Tongue (tissue), 2 donors: ENCODE measurements around the gene TNS4. TPM values are rescaled to one million over a fixed set of nuclear protein-coding genes. Genes with fewer than 3 reads are reported as not detected.

Source experiments
- DNase-seq: peaks from one replicate; pipeline ENCODE4 v3.0.0-alpha.2; 2015
- total RNA-seq: library from RNA; depleted of rRNA; stranded (reverse); fragments of >200 nt; gene quantifications from one replicate; pipeline ENCODE4 v1.2.3, GENCODE V29; 2014

TNS4 gene
- total RNA-seq, 1 donor from 2014 or later, result 10.4 TPM

DNA sequence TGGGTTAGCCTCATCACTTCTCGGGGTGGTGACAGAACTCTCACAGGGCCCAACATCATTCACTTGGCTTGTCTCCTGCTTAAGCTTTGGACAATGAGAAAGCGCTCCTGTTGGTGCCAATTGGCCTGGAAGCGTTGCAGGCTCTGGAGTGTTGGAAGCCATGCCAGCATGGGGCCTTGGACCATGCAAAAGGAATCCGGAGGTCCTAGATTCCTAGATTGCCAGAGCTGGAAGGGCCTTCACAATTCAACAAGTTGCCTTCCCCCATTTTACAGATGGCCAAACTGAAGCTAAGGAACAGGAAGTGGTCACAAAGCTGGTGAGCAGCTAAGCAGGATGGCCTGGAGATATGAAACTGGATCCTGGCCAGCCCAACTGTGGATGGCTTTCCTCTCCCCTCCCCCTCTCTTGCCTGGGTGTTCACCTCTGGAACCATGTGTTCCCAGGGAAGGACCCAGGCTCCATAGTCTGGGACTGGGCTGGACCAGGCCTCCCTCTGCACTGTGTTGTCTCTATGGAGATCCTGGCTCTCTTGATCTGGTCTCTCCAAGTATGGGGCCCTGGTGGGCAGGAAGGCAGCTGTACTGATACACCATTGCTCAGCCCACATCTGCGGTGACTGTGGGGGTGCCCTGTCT lies 64.2 kb downstream of the TNS4 start:
- DNase-seq, result no peak

DNA sequence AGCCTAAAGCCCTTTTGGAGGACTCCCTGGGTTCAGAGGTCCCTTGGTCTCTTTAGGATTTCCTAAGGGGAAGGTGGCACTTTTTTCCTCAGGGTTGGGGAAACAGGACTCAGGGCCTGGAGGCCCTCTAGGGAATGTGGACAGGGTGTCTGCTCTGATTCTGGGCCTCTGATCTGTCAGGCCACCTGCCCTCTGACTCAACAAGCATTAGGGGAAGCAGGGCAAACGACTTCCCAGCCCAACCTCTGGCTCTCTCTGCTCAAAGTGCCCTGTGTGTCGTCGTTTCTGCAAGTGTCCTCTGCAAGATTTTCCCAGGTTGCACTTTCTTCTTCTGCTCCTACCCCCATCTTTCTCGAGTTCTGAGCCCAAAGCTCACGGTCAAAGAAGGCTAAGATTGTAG lies 64.8 kb downstream of the TNS4 start:
- DNase-seq, result no peak

DNA sequence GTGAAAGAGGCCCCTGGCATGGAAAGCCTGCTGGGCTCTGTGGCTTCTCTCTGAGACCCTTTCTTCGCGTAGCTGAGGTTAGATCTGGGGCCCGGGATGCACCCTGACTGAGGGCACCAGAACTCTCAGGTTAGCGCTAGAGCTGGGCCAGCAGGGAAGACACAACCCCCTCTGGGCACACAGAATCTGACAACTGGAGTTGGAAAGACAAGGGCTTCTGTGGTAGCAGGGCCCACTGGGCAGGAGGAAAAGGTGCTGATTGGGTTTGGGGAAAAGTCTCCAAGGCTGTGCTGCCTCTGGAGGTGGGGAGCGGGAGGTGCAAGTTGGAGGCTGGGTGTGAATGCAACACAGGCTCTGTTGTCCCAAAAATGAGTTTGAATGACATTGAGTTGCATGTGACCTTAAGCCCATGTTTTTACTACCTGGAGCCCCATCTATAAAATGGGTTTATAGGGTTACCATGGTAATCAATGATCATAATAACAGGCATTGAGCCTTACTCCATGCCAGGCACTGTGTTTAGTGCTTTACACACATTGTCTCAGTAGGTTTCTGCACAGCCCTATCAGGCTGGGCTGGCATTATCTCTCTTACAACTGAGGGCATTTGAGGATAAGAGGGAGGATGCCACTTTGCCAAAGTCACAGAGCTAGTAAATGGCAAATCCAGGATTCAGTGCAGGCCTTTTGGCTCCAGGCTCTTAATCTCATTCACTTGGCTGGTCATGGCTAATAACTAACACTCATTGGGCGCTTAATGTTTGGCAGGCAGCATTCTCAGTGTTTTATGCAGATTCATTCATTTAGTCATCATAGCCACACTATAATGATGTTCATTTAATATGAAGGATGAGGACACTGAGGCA lies 67.6 kb downstream of the TNS4 start:
- no peak for DNase-seq

DNA sequence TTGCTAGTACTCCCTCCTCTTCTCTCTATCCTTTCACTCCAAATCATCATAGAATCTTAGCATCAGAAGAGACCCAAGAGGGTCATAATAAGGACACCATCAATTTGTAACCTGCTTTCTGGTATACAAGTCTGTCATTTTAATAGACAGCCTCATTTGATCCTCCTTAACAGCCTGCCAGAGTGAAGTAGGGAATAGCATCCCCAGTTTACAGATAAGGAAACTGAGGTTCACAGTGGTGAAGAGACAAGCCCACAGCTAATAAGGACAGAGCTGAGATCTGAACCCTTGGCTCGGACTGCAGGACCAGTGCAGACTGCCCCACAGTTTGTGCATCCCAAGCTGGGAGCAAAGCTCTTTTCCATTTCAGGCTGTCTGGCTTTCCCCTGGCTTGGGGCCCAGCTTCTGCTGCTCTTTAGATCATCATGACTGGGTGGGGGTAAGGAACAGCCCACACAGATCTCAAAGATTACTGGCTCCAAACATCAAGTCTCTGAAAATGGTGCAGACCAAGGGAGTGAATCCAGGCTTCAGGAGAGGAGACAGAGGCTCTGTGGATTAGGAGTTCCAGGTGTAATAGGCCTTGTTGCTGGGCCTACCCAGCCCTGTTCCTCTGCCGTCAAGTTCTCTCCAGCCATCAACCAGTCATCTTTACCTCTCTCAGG lies 68.4 kb downstream of the TNS4 start:
- peak; percentile 81 for DNase-seq

DNA sequence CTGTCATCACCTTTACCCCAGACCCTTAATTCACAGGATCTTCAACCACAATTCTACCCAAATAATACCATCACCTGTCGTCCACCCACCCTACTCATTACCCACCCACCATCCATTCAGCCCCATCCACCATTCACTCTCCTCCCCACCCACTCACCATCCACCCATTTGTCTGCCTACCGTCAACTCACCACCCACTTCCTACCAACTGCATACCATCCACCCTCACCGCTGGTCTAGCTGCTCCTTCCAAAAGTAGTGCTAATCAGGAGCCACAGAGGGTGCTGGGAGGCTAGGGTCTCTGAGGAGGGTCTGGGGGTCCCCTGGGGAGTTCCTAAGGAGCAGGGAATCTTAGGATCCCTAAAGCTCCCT lies 70.2 kb downstream of the TNS4 start:
- DNase-seq, result no peak

DNA sequence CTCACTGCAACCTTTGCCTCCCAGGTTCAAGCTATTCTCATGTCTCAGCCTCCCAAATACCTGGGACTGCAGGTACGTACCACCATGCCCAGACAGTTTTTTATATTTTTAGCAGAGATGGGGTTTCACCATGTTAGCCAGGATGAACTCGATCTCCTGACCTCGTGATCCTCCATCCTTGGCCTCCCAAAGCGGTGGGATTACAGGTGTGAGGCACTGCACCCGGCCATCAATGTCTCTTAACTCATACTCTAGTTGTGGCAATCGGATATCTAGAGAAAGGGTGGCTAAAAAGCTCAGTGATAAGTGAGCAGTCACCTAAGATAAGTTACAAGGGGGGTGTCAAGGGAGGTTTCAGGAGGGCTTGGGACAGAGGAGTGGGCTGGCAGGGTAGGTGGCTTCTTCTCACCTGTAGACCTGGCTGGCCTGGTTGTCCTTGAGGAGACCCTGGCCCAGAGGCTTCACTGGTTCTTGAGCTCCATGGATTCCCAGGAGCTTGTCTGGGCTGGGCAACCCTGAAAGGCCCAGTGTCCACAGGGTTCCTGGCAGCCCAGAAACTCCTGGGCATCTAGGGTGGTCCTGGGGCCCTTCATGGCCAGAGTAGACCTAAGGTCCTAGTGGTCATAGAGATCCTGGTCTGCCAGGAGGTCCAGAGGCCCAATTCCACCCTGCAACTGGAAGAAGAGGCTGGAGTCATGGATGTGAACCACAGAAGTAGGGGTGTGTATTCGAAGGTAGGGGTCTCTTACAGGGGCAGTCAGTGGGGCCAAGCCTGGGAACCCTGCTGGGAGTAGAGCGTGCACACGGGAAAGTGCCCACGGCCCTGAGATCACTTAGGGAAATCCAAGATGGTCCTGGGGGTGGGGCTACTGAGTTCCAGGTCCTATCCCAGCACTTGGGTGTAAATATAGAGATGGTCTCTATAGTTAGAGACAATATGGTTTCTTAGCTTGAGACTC lies 70.9 kb downstream of the TNS4 start:
- DNase-seq, result no peak

DNA sequence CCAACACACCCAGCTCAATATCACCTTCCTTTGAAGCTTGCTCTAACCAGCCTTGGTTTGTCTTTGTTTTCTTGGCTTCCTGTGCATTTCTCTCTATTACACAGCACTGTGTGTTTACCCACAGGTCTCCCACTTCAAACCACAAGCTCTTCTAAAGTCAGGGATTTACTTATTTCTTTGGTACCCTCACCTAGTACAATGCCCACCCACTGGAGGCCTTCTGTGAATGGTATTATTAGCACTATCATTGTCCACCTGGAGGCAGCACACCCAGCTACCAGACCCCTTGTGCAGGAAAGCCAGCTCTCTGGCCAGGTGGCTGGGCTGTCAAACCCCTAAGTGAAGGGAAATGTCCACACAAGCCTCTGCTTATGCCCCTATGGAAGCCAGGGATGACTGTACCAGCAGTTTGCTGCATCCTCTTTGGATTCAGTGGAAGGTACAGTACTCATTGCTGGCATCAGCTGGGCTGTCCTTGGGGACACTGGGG lies 74.4 kb downstream of the TNS4 start:
- no peak for DNase-seq

Other genes starting within 250 kb of the TNS4 start
- 4.4 TPM for gene CDC6, start 213.7 kb downstream of the TNS4 start, total RNA-seq
- gene RARA, start 192.4 kb downstream of the TNS4 start, total RNA-seq, result 33.3 TPM
- gene GJD3, start 136.9 kb downstream of the TNS4 start, total RNA-seq, result 0.82 TPM
- 55.3 TPM for gene TOP2A, start 83.7 kb downstream of the TNS4 start, total RNA-seq
- 205 TPM for gene IGFBP4, start 58.2 kb downstream of the TNS4 start, total RNA-seq
- gene CCR7, start 63.8 kb upstream of the TNS4 start, total RNA-seq, result not detected
- gene SMARCE1, start 146.2 kb upstream of the TNS4 start, total RNA-seq, result 101 TPM
- gene KRT222, start 163.6 kb upstream of the TNS4 start, total RNA-seq, result not detected
- gene KRT24, start 202.1 kb upstream of the TNS4 start, total RNA-seq, result 0.31 TPM